HepG2 (cell line): Measurements from ENCODE around the gene DLX4. TPM values are rescaled to one million over a fixed set of nuclear protein-coding genes. Genes with fewer than 3 reads are reported as not detected.

Experiments used
- BCL6 ChIP-seq: IDR thresholded peaks from 2 replicates; pipeline ENCODE4 v1.6.1; 2016; ENCODE audit warnings: missing genetic modification reagents, missing compliant biosample characterization
- E2F1 ChIP-seq: sonication (generic); formaldehyde crosslinking; IDR thresholded peaks from 2 replicates; pipeline ENCODE4 v1.5.0; 2020; ENCODE audit warnings: missing genetic modification reagents
- FOXO4 ChIP-seq: sonication (generic); formaldehyde crosslinking; conservative IDR thresholded peaks from 2 replicates; pipeline ENCODE4 v1.8.1; 2023; ENCODE audit warnings: missing genetic modification reagents
- GATAD2A ChIP-seq: IDR thresholded peaks from 2 replicates; pipeline ENCODE4 v1.6.1; 2016
- HNF4G ChIP-seq, 2 experiments: sonication (generic) in 1 of 2; formaldehyde crosslinking in 1 of 2; IDR thresholded peaks; 2 replicates each; pipeline versions ENCODE4 v1.4.0 to v1.6.1; 2011 to 2020; ENCODE audit warnings: borderline replicate concordance in 2 of 2, low read depth in 2 of 2, mild to moderate bottlenecking in 2 of 2, low read length in 1 of 2, missing genetic modification reagents in 1 of 2, moderate library complexity in 1 of 2
- HOXA9 ChIP-seq: sonication (generic); formaldehyde crosslinking; IDR thresholded peaks from 2 replicates; pipeline ENCODE4 v1.8.1; 2022; ENCODE audit warnings: missing genetic modification reagents, mild to moderate bottlenecking, moderate library complexity, borderline replicate concordance
- JARID2 ChIP-seq: sonication (generic); formaldehyde crosslinking; IDR thresholded peaks from 2 replicates; pipeline ENCODE4 v1.8.1; 2023; ENCODE audit warnings: missing genetic modification reagents, inconsistent platforms; ENCODE audit not compliant: insufficient replicate concordance
- MZF1 ChIP-seq: sonication (generic); formaldehyde crosslinking; IDR thresholded peaks from 2 replicates; pipeline ENCODE4 v1.8.1; 2023; ENCODE audit warnings: mild to moderate bottlenecking, missing genetic modification reagents, borderline replicate concordance
- RAD21 ChIP-seq: fragments of 450-650 bp; formaldehyde crosslinking; IDR thresholded peaks from 2 replicates; pipeline ENCODE4 v1.5.0; 2020; ENCODE audit warnings: mild to moderate bottlenecking
- RAD51 ChIP-seq: fragments of 450-650 bp; IDR thresholded peaks from 2 replicates; pipeline ENCODE4 v1.6.1; 2016; ENCODE audit warnings: borderline replicate concordance
- SALL1 ChIP-seq: sonication (generic); formaldehyde crosslinking; IDR thresholded peaks from 2 replicates; pipeline ENCODE4 v1.8.0; 2022; ENCODE audit warnings: mild to moderate bottlenecking, missing genetic modification reagents
- TAF1 ChIP-seq: sonication (generic); formaldehyde crosslinking; IDR thresholded peaks from 2 replicates; pipeline ENCODE4 v1.4.0; 2020; ENCODE audit warnings: missing genetic modification reagents
- TCF7 ChIP-seq: sonication (generic); IDR thresholded peaks from 2 replicates; pipeline ENCODE4 v1.6.1; 2016; ENCODE audit warnings: antibody characterized with exemption, low read depth
- ZBTB21 ChIP-seq: sonication (generic); formaldehyde crosslinking; IDR thresholded peaks from 2 replicates; pipeline ENCODE4 v1.4.0; 2020; ENCODE audit warnings: missing genetic modification reagents
- ZNF225 ChIP-seq: sonication (generic); formaldehyde crosslinking; IDR thresholded peaks from 2 replicates; pipeline ENCODE4 v1.4.0; 2020; ENCODE audit warnings: mild to moderate bottlenecking, missing genetic modification reagents
- ZNF296 ChIP-seq: sonication (generic); formaldehyde crosslinking; conservative IDR thresholded peaks from 2 replicates; pipeline ENCODE4 v1.5.0; 2020; ENCODE audit warnings: mild to moderate bottlenecking, missing genetic modification reagents
- ZNF414 ChIP-seq: sonication (generic); formaldehyde crosslinking; IDR thresholded peaks from 2 replicates; pipeline ENCODE4 v1.5.0; 2020; ENCODE audit warnings: missing genetic modification reagents
- ZNF572 ChIP-seq: sonication (generic); formaldehyde crosslinking; IDR thresholded peaks from 2 replicates; pipeline ENCODE4 v1.5.1; 2020; ENCODE audit warnings: mild to moderate bottlenecking, missing genetic modification reagents
- ZSCAN25 ChIP-seq: sonication (generic); formaldehyde crosslinking; IDR thresholded peaks from 2 replicates; pipeline ENCODE4 v1.8.0; 2022; ENCODE audit warnings: mild to moderate bottlenecking, missing genetic modification reagents
- polyA plus RNA-seq, 8 experiments: library from polyadenylated mRNA; depleted of rRNA in 3 of 8; stranded (reverse) in 7 of 8; unstranded in 1 of 8; fragments of >200 nt; fragmentation: Illumina TruSeq in 4 of 8; extraction: Trizol in 4 of 8; gene quantifications; 2 replicates each; pipeline versions ENCODE4 v1.2.1 to v1.2.3, GENCODE V29; 2011 to 2016; ENCODE audit warnings: low read depth in 4 of 8, missing spikeins in 1 of 8, mixed read lengths in 1 of 8; ENCODE audit not compliant: insufficient read depth in 1 of 8
- total RNA-seq, 5 experiments: library from RNA; depleted of rRNA; stranded (reverse); fragments of >200 nt; fragmentation: Illumina TruSeq; extraction: Trizol; gene quantifications; 2 replicates each; pipeline ENCODE4 v1.2.3, GENCODE V29; 2016; ENCODE audit warnings: low read depth in 1 of 5

Gene DLX4
- total and polyA plus RNA-seq, 2 of the 13 experiments (the other 11 are each of a cell fraction or from before 2014, with no cell fraction given), result 0.55 to 2.3 TPM

- peak; percentile 96 for TF ChIP-seq JARID2 (CRISPR knock-in tag)
- peak; percentile 53; the same call in 1 of the 2 replicates for TF ChIP-seq ZSCAN25 (CRISPR knock-in tag)
- no peak; the same call in 1 of the 2 replicates for TF ChIP-seq TAF1 (CRISPR knock-in tag)
- peak; percentile 30; the same call in 1 of the 2 replicates for TF ChIP-seq MZF1
- peak; percentile 67; the same call in 1 of the 2 replicates for TF ChIP-seq SALL1 (CRISPR knock-in tag)
- peak; percentile 41; the same call in 1 of the 2 replicates for TF ChIP-seq ZNF225 (CRISPR knock-in tag)
- TF ChIP-seq ZNF572, result peak; percentile 72; the same call in 1 of the 2 replicates
- no peak for TF ChIP-seq ZNF414 (CRISPR knock-in tag)
- TF ChIP-seq ZNF296 (CRISPR knock-in tag), result no peak
- TF ChIP-seq BCL6 (CRISPR knock-in tag), result peak; percentile 30; the same call in 1 of the 2 replicates
- TF ChIP-seq HNF4G (IDR thresholded peaks at IDR 0.05; ENCODE audit: borderline replicate concordance, low read depth, low read length), result no peak
- 0 out of 2 replicates have a peak, but pooled peaks have one; percentile 20 for TF ChIP-seq HNF4G (CRISPR knock-in tag; IDR thresholded peaks at IDR 0.05; ENCODE audit: borderline replicate concordance, low read depth)
- peak; percentile 51; the same call in 1 of the 2 replicates for TF ChIP-seq GATAD2A (CRISPR knock-in tag)
- no peak for TF ChIP-seq RAD51
- no peak for TF ChIP-seq E2F1 (CRISPR knock-in tag)
- TF ChIP-seq TCF7, result no peak
- TF ChIP-seq ZBTB21 (CRISPR knock-in tag), result no peak
- no peak for TF ChIP-seq FOXO4 (CRISPR knock-in tag)
- peak; percentile 99 for TF ChIP-seq RAD21 (CRISPR knock-in tag)
- no peak for TF ChIP-seq HOXA9 (CRISPR knock-in tag)
These were observed 27.7 kb downstream of the DLX4 start (continued) for GRCh38 chr17:49996495-49997300.
